K562 (cell line): ENCODE data around the gene DEFB113. TPM values are rescaled to one million over a fixed set of nuclear protein-coding genes. Genes with fewer than 3 reads are reported as not detected.

ENCODE experiments used
- BACH1 ChIP-seq: fragments of 200-800 bp; sonication (Bioruptor generic); IDR thresholded peaks from 2 replicates; pipeline ENCODE4 v1.6.1; 2016; ENCODE audit warnings: missing genetic modification characterization, missing compliant biosample characterization
- CBX1 ChIP-seq: sonication (generic); IDR thresholded peaks from 2 replicates; pipeline ENCODE4 v1.6.1; 2016; ENCODE audit warnings: antibody characterized with exemption, low read depth, mild to moderate bottlenecking
- E2F3 ChIP-seq: fragments of 250-450 bp; sonication (Bioruptor Pico); IDR thresholded peaks from 2 replicates; pipeline ENCODE4 v1.4.0; 2020; ENCODE audit warnings: mild to moderate bottlenecking
- KDM4B ChIP-seq, 2 experiments: fragments of 450-650 bp in 1 of 2; sonication (generic) in 1 of 2; IDR thresholded peaks; 2 replicates each; pipeline ENCODE4 v1.6.1; 2016 to 2017; ENCODE audit warnings: borderline replicate concordance in 2 of 2, antibody characterized with exemption in 1 of 2, low read depth in 1 of 2, mild to moderate bottlenecking in 1 of 2
- MAFK ChIP-seq: IDR thresholded peaks from 2 replicates; pipeline ENCODE4 v1.6.1; 2011; ENCODE audit warnings: low read length, improper control_type of control experiment
- NRF1 ChIP-seq, 2 experiments: fragments of 450-650 bp; IDR thresholded peaks in 1 of 2; conservative IDR thresholded peaks in 1 of 2; 2 replicates each; pipeline ENCODE4 v1.6.1; 2014; ENCODE audit warnings: mild to moderate bottlenecking in 2 of 2
- PYGO2 ChIP-seq: fragments of 450-650 bp; IDR thresholded peaks from 2 replicates; pipeline ENCODE4 v1.6.1; 2016; ENCODE audit warnings: mild to moderate bottlenecking, missing genetic modification characterization, moderate library complexity, missing compliant biosample characterization
- SMAD4 ChIP-seq: fragments of 250-450 bp; sonication (Bioruptor Pico); conservative IDR thresholded peaks from 2 replicates; pipeline ENCODE4 v1.8.0; 2021; ENCODE audit warnings: inconsistent platforms, mild to moderate bottlenecking, moderate library complexity
- SMARCA5 ChIP-seq: fragments of 450-650 bp; IDR thresholded peaks from 2 replicates; pipeline ENCODE4 v1.6.1; 2016
- TARDBP ChIP-seq: fragments of 450-650 bp; IDR thresholded peaks from 2 replicates; pipeline ENCODE4 v1.6.1; 2016
- TCFL5 ChIP-seq: fragments of 250-450 bp; sonication (Bioruptor Pico); conservative IDR thresholded peaks from 2 replicates; pipeline ENCODE4 v1.6.1; 2021; ENCODE audit warnings: mild to moderate bottlenecking, moderate library complexity, matching md5 sums
- TFAM ChIP-seq: fragments of 250-450 bp; sonication (Bioruptor Pico); conservative IDR thresholded peaks from 2 replicates; pipeline ENCODE4 v1.5.0; 2021; ENCODE audit warnings: mild to moderate bottlenecking, moderate library complexity
- YBX1 ChIP-seq: fragments of 450-650 bp; IDR thresholded peaks from 2 replicates; pipeline ENCODE4 v1.7.1; 2016; ENCODE audit warnings: mild to moderate bottlenecking
- ZNF134 ChIP-seq: fragments of 250-450 bp; sonication (Bioruptor Pico); conservative IDR thresholded peaks from 2 replicates; pipeline ENCODE4 v1.4.0; 2020
- ZNF444 ChIP-seq: fragments of 250-450 bp; sonication (Bioruptor Pico); IDR thresholded peaks from 2 replicates; pipeline ENCODE4 v1.4.0; 2020; ENCODE audit warnings: mild to moderate bottlenecking, moderate library complexity
- polyA plus RNA-seq, 8 experiments: library from polyadenylated mRNA; depleted of rRNA in 4 of 8; stranded (reverse) in 5 of 8; unstranded in 3 of 8; fragments of >200 nt; fragmentation: Nextera tagmentation in 2 of 8; fragmentation: Illumina TruSeq in 1 of 8; extraction: Ambion mirVana in 2 of 8; extraction: Trizol in 1 of 8; gene quantifications; 2 replicates each; pipeline versions ENCODE4 v1.2.1 to v1.2.3, GENCODE V29; 2011 to 2014; ENCODE audit warnings: inconsistent platforms in 1 of 8, missing spikeins in 1 of 8
- total RNA-seq, 7 experiments: library from RNA; depleted of rRNA in 6 of 7; stranded (reverse); fragments of >200 nt in 6 of 7; fragmentation: Illumina TruSeq in 2 of 7; extraction: Trizol in 2 of 7; gene quantifications; 2 replicates each; pipeline versions ENCODE4 v1.2.1 to v1.2.3, GENCODE V29; 2011 to 2021; ENCODE audit warnings: low replicate concordance in 1 of 7
- TF ChIP-seq, protein P1 (sequence below): fragments of 450-650 bp; IDR thresholded peaks from 2 replicates; pipeline ENCODE4 v1.6.1; 2016; ENCODE audit warnings: borderline replicate concordance
- TF ChIP-seq, protein P2 (sequence below): fragments of 450-650 bp; IDR thresholded peaks from 2 replicates; pipeline ENCODE4 v1.7.0; 2016; ENCODE audit warnings: borderline replicate concordance
- TF ChIP-seq, protein P3 (sequence below), 2 experiments: fragments of 200-800 bp in 1 of 2; sonication (Bioruptor generic) in 1 of 2; sonication (generic) in 1 of 2; formaldehyde crosslinking in 1 of 2; IDR thresholded peaks in 1 of 2; conservative IDR thresholded peaks in 1 of 2; 2 replicates each; pipeline versions ENCODE4 v1.5.0 to v1.6.1; 2016 to 2020; ENCODE audit warnings: missing compliant biosample characterization in 1 of 2, missing genetic modification characterization in 1 of 2, missing genetic modification reagents in 1 of 2
- TF ChIP-seq, protein P4 (sequence below): fragments of 450-650 bp; formaldehyde crosslinking; IDR thresholded peaks from 2 replicates; pipeline ENCODE4 v1.4.0; 2020; ENCODE audit warnings: mild to moderate bottlenecking, moderate library complexity
- TF ChIP-seq, protein P5 (sequence below): fragments of 450-650 bp; IDR thresholded peaks from 2 replicates; pipeline ENCODE4 v1.6.1; 2016; ENCODE audit warnings: missing biosample characterization, missing genetic modification characterization

The DEFB113 gene
- total and polyA plus RNA-seq, 9 of the 15 experiments (the other 6 are each of a cell fraction or from before 2014, with no cell fraction given), result not detected

DNA sequence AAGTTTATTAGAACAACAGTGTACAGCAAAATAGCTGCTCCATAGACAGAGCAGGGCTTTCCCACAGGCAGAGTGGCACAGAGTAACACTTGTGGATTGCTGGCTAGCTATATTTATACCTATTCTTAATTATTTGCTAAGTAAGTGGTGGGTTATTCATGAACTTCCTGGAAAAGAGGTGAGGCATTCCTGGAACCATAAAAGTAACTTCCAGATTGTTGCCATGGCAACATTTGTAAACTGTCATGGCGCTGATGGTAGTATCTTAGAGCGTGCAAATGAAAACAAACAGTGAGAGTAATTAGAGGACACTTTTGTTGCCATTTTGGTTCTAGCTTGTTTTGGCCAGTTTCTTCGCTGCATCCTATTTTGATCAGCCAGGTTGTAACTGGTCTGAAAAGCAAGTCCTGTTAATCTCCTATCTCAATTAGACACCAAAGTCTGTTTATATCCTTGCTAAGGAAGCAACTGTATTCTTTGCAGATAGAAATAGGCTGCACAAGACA is 29.4 kb downstream of the DEFB113 start (continued):
- TF ChIP-seq, protein P1, sequence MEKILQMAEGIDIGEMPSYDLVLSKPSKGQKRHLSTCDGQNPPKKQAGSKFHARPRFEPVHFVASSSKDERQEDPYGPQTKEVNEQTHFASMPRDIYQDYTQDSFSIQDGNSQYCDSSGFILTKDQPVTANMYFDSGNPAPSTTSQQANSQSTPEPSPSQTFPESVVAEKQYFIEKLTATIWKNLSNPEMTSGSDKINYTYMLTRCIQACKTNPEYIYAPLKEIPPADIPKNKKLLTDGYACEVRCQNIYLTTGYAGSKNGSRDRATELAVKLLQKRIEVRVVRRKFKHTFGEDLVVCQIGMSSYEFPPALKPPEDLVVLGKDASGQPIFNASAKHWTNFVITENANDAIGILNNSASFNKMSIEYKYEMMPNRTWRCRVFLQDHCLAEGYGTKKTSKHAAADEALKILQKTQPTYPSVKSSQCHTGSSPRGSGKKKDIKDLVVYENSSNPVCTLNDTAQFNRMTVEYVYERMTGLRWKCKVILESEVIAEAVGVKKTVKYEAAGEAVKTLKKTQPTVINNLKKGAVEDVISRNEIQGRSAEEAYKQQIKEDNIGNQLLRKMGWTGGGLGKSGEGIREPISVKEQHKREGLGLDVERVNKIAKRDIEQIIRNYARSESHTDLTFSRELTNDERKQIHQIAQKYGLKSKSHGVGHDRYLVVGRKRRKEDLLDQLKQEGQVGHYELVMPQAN, result peak; percentile 91
- TF ChIP-seq PYGO2 (tag), result no peak
- TF ChIP-seq, protein P2, sequence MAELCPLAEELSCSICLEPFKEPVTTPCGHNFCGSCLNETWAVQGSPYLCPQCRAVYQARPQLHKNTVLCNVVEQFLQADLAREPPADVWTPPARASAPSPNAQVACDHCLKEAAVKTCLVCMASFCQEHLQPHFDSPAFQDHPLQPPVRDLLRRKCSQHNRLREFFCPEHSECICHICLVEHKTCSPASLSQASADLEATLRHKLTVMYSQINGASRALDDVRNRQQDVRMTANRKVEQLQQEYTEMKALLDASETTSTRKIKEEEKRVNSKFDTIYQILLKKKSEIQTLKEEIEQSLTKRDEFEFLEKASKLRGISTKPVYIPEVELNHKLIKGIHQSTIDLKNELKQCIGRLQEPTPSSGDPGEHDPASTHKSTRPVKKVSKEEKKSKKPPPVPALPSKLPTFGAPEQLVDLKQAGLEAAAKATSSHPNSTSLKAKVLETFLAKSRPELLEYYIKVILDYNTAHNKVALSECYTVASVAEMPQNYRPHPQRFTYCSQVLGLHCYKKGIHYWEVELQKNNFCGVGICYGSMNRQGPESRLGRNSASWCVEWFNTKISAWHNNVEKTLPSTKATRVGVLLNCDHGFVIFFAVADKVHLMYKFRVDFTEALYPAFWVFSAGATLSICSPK, result no peak
- TF ChIP-seq TARDBP, result no peak
- 0 out of 4 replicates have a peak, but pooled peaks of 1 of the 2 experiments have one; percentile 68 for TF ChIP-seq KDM4B (IDR thresholded peaks at IDR 0.05; ENCODE audit: borderline replicate concordance in 2 of 2, low read depth in 1 of 2)
- TF ChIP-seq, protein P3, sequence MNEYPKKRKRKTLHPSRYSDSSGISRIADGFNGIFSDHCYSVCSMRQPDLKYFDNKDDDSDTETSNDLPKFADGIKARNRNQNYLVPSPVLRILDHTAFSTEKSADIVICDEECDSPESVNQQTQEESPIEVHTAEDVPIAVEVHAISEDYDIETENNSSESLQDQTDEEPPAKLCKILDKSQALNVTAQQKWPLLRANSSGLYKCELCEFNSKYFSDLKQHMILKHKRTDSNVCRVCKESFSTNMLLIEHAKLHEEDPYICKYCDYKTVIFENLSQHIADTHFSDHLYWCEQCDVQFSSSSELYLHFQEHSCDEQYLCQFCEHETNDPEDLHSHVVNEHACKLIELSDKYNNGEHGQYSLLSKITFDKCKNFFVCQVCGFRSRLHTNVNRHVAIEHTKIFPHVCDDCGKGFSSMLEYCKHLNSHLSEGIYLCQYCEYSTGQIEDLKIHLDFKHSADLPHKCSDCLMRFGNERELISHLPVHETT (CRISPR knock-in tag; conservative IDR thresholded peaks at IDR 0.05 in 1 of 2, IDR thresholded peaks at IDR 0.05 in 1 of 2), result peak in 1 of 2 experiments; percentile 75; a peak in 2 of 4 replicates
- TF ChIP-seq, protein P4, sequence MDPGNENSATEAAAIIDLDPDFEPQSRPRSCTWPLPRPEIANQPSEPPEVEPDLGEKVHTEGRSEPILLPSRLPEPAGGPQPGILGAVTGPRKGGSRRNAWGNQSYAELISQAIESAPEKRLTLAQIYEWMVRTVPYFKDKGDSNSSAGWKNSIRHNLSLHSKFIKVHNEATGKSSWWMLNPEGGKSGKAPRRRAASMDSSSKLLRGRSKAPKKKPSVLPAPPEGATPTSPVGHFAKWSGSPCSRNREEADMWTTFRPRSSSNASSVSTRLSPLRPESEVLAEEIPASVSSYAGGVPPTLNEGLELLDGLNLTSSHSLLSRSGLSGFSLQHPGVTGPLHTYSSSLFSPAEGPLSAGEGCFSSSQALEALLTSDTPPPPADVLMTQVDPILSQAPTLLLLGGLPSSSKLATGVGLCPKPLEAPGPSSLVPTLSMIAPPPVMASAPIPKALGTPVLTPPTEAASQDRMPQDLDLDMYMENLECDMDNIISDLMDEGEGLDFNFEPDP, result no peak
- no peak for TF ChIP-seq NRF1 (conservative IDR thresholded peaks at IDR 0.05 in 1 of 2, IDR thresholded peaks at IDR 0.05 in 1 of 2)
- TF ChIP-seq YBX1, result no peak
- TF ChIP-seq, protein P5, sequence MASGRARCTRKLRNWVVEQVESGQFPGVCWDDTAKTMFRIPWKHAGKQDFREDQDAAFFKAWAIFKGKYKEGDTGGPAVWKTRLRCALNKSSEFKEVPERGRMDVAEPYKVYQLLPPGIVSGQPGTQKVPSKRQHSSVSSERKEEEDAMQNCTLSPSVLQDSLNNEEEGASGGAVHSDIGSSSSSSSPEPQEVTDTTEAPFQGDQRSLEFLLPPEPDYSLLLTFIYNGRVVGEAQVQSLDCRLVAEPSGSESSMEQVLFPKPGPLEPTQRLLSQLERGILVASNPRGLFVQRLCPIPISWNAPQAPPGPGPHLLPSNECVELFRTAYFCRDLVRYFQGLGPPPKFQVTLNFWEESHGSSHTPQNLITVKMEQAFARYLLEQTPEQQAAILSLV (tag), result no peak
- no peak for TF ChIP-seq E2F3 (CRISPR knock-in tag)
- TF ChIP-seq ZNF444 (CRISPR knock-in tag), result 0 out of 2 replicates have a peak, but pooled peaks have one; percentile 46
- no peak for TF ChIP-seq TFAM
- no peak for TF ChIP-seq TCFL5 (CRISPR knock-in tag)
- TF ChIP-seq MAFK, result no peak; the same call in 1 of the 2 replicates
- no peak for TF ChIP-seq CBX1
- no peak for TF ChIP-seq ZNF134 (CRISPR knock-in tag)
- TF ChIP-seq BACH1 (tag), result peak; percentile 74; the same call in 1 of the 2 replicates
- TF ChIP-seq SMAD4 (CRISPR knock-in tag), result no peak
- TF ChIP-seq SMARCA5, result no peak
